Loucy (cell line): ENCODE measurements around the gene EIF2S2.

ENCODE experiments used
- H2AFZ ChIP-seq: fragments of 200-600 bp; sonication (generic); 2 replicates; pipeline ENCODE4 v1.6.0; 2016; ENCODE audit warnings: antibody characterized with exemption, mild to moderate bottlenecking, low read length, moderate library complexity
- H3F3A ChIP-seq: fragments of 200-600 bp; 2 replicates; pipeline ENCODE4 v1.6.0; 2016; ENCODE audit warnings: antibody characterized with exemption, low read depth, mild to moderate bottlenecking
- H3K27me3 ChIP-seq: fragments of 200-600 bp; sonication (generic); 2 replicates; pipeline ENCODE4 v1.6.1; 2014; ENCODE audit warnings: low read length, mild to moderate bottlenecking; ENCODE audit not compliant: insufficient read depth, poor library complexity, severe bottlenecking
- H3K36me3 ChIP-seq: fragments of 200-600 bp; sonication (generic); 2 replicates; pipeline ENCODE4 v1.6.1; 2016; ENCODE audit warnings: low read length; ENCODE audit not compliant: insufficient read depth
- H3K4me1 ChIP-seq: fragments of 200-600 bp; sonication (generic); 2 replicates; pipeline ENCODE4 v1.5.1; 2014; ENCODE audit warnings: low read length, mild to moderate bottlenecking; ENCODE audit not compliant: insufficient read depth, poor library complexity, severe bottlenecking
- H3K4me2 ChIP-seq: fragments of 200-600 bp; sonication (generic); 2 replicates; pipeline ENCODE4 v1.6.0; 2014; ENCODE audit warnings: antibody characterized with exemption, low read length, low read depth, mild to moderate bottlenecking; ENCODE audit not compliant: poor library complexity, severe bottlenecking
- H3K4me3 ChIP-seq: fragments of 200-600 bp; sonication (generic); 2 replicates; pipeline ENCODE4 v1.5.1; 2014; ENCODE audit warnings: low read length, mild to moderate bottlenecking, mixed read lengths; ENCODE audit not compliant: poor library complexity, severe bottlenecking
- H3K79me2 ChIP-seq: fragments of 200-600 bp; sonication (generic); 2 replicates; pipeline ENCODE4 v1.6.1; 2014; ENCODE audit warnings: low read length; ENCODE audit not compliant: insufficient read depth
- H3K9ac ChIP-seq: fragments of 200-600 bp; sonication (generic); 2 replicates; pipeline ENCODE4 v1.6.0; 2014; ENCODE audit warnings: mild to moderate bottlenecking, low read depth, low read length, moderate library complexity; ENCODE audit not compliant: poor library complexity, severe bottlenecking
- H3K9me2 ChIP-seq: fragments of 200-600 bp; sonication (generic); replicated peaks from 2 replicates; pipeline ENCODE4 v1.6.1; 2016; ENCODE audit warnings: low read depth, low read length, mixed read lengths
- H3K9me3 ChIP-seq: fragments of 200-600 bp; sonication (generic); 2 replicates; pipeline ENCODE4 v1.6.1; 2014; ENCODE audit warnings: mild to moderate bottlenecking, antibody characterized with exemption, low read length, low read depth; ENCODE audit not compliant: insufficient read depth
- H4K20me1 ChIP-seq: fragments of 200-600 bp; sonication (generic); 2 replicates; pipeline ENCODE4 v1.6.0; 2014; ENCODE audit warnings: antibody characterized with exemption, low read length, mild to moderate bottlenecking; ENCODE audit not compliant: insufficient read depth, poor library complexity, severe bottlenecking
- EZH2phosphoT487 ChIP-seq: fragments of 200-600 bp; IDR thresholded peaks from 2 replicates; pipeline ENCODE4 v1.6.1; 2018; ENCODE audit warnings: antibody characterized with exemption, mild to moderate bottlenecking, moderate library complexity, borderline replicate concordance
- TF ChIP-seq, protein P1 (sequence below): fragments of 200-600 bp; sonication (generic); conservative IDR thresholded peaks from 2 replicates; pipeline ENCODE4 v1.5.1; 2014; ENCODE audit warnings: mild to moderate bottlenecking, antibody characterized with exemption, low read length

EIF2S2 gene

GRCh38 chr20:34075647-34076046 is 36.4 kb downstream of the EIF2S2 start:
- H3K27me3 ChIP-seq, result no peaks in the 10 kb centered on the region
- no peaks in the 10 kb centered on the region for H3K9me2 ChIP-seq
- H3K9me3 ChIP-seq, result no peaks in the 10 kb centered on the region
- no peak overlapping the region for H3K4me3 ChIP-seq
- peaks cover 33% of the 10 kb centered on the region for H3K79me2 ChIP-seq
- H3K4me2 ChIP-seq, result no peak overlapping the region
- no peak for TF ChIP-seq EZH2phosphoT487
- TF ChIP-seq, protein P1, sequence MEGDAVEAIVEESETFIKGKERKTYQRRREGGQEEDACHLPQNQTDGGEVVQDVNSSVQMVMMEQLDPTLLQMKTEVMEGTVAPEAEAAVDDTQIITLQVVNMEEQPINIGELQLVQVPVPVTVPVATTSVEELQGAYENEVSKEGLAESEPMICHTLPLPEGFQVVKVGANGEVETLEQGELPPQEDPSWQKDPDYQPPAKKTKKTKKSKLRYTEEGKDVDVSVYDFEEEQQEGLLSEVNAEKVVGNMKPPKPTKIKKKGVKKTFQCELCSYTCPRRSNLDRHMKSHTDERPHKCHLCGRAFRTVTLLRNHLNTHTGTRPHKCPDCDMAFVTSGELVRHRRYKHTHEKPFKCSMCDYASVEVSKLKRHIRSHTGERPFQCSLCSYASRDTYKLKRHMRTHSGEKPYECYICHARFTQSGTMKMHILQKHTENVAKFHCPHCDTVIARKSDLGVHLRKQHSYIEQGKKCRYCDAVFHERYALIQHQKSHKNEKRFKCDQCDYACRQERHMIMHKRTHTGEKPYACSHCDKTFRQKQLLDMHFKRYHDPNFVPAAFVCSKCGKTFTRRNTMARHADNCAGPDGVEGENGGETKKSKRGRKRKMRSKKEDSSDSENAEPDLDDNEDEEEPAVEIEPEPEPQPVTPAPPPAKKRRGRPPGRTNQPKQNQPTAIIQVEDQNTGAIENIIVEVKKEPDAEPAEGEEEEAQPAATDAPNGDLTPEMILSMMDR, result no peak
- no peaks in the 10 kb centered on the region for H3K4me1 ChIP-seq
- no peaks in the 10 kb centered on the region for H3F3A ChIP-seq
- no peak overlapping the region for H3K9ac ChIP-seq
- peaks cover 14% of the 10 kb centered on the region for H4K20me1 ChIP-seq
- peaks cover 93% of the 10 kb centered on the region; the same call in 1 of the 2 replicates for H3K36me3 ChIP-seq
- no peak overlapping the region for H2AFZ ChIP-seq

- Histone ChIP-seq H3K27me3 (no peaks in the 10 kb centered on the region), H3K9ac (no peak overlapping the region), H3K4me2 (no peak overlapping the region), H3K79me2 (peaks cover 35% of the 10 kb centered on the region), H3K4me1 (no peaks in the 10 kb centered on the region), H3K36me3 (peaks cover 79% of the 10 kb centered on the region; the same call in 1 of the 2 replicates), H3K9me3 (no peaks in the 10 kb centered on the region), H2AFZ (no peak overlapping the region), H3K4me3 (no peak overlapping the region), H3K9me2 (no peaks in the 10 kb centered on the region), H3F3A (no peaks in the 10 kb centered on the region), H4K20me1 (peaks cover 28% of the 10 kb centered on the region)
- TF ChIP-seq, protein P1, result no peak
- no peak for TF ChIP-seq EZH2phosphoT487
Observed at GRCh38 chr20:34074101-34074760, 37.8 kb downstream of the EIF2S2 start.

DNA sequence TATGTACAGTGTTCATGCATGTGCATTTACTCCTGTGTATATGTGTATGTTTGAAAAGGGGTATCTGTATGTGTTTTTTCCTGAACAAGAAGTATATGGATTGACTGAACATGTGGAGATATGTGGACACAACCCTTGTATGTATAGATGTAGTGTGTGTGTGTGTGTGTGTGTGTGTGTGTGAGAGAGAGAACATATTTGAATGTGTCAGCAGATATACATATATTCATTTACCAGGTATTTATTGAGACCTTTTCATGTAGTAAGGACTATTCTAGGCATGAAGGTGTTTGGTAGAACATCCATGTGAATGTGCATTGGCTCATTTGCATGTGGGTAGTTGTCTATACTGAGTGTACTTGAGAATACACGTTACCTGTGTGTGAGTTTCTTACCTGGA is 39.3 kb downstream of the EIF2S2 start:
- Histone ChIP-seq H3K79me2 (peaks cover 49% of the 10 kb centered on the region), H3K4me3 (no peak overlapping the region), H4K20me1 (peaks cover 42% of the 10 kb centered on the region), H3K4me1 (peaks cover 6% of the 10 kb centered on the region), H2AFZ (no peak overlapping the region), H3K36me3 (peaks cover 70% of the 10 kb centered on the region; the same call in 1 of the 2 replicates), H3K27me3 (no peaks in the 10 kb centered on the region), H3K9ac (no peak overlapping the region), H3F3A (no peaks in the 10 kb centered on the region), H3K9me3 (no peaks in the 10 kb centered on the region), H3K4me2 (no peak overlapping the region), H3K9me2 (no peaks in the 10 kb centered on the region)
- TF ChIP-seq EZH2phosphoT487, result no peak

DNA sequence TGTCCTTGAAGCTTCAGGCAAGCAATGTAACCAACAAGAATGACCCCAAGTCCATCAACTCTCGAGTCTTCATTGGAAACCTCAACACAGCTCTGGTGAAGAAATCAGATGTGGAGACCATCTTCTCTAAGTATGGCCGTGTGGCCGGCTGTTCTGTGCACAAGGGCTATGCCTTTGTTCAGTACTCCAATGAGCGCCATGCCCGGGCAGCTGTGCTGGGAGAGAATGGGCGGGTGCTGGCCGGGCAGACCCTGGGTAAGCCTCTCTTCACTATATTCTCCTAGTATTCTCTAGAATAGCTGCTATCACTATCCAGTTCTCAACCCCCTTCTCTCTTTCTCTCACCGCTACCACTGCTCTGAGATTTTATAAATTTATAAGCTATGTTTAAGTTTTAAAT is 40.0 kb downstream of the EIF2S2 start:
- Histone ChIP-seq H4K20me1 (peaks cover 42% of the 10 kb centered on the region), H2AFZ (no peak overlapping the region), H3K79me2 (peaks cover 49% of the 10 kb centered on the region), H3K4me2 (no peak overlapping the region), H3K4me1 (peaks cover 6% of the 10 kb centered on the region), H3K9me3 (no peaks in the 10 kb centered on the region), H3K9ac (no peak overlapping the region), H3K4me3 (no peak overlapping the region), H3K27me3 (no peaks in the 10 kb centered on the region), H3K36me3 (peaks cover 63% of the 10 kb centered on the region; the same call in 1 of the 2 replicates), H3F3A (no peaks in the 10 kb centered on the region), H3K9me2 (no peaks in the 10 kb centered on the region)
- TF ChIP-seq, protein P1, result no peak
- no peak for TF ChIP-seq EZH2phosphoT487
